OCI-LY1 (cell line): Measurements from ENCODE around the gene DHX32.
"Not testable (repeated sequence)": the region's sequence is repeated elsewhere in the genome, so short reads cannot be mapped to it uniquely, and the experiment has no call there.

Experiments used
- H2AFZ ChIP-seq: fragments of 200-600 bp; sonication (generic), shearing (Covaris generic); 2 replicates; pipeline ENCODE4 v1.6.0; 2014; ENCODE audit warnings: antibody characterized with exemption, mild to moderate bottlenecking, low read length
- H3F3A ChIP-seq: fragments of 200-600 bp; sonication (generic), shearing (Covaris generic); 2 replicates; pipeline ENCODE4 v1.6.0; 2014; ENCODE audit warnings: mild to moderate bottlenecking, antibody characterized with exemption, low read length, moderate library complexity; ENCODE audit not compliant: insufficient read depth
- H3K27ac ChIP-seq: fragments of 200-600 bp; sonication (generic); 2 replicates; pipeline ENCODE4 v1.5.1; 2014; ENCODE audit warnings: low read length, mixed run types, mild to moderate bottlenecking, low read depth; ENCODE audit not compliant: poor library complexity, severe bottlenecking
- H3K27me3 ChIP-seq: fragments of 200-600 bp; sonication (generic); 2 replicates; pipeline ENCODE4 v1.6.0; 2014; ENCODE audit warnings: antibody characterized with exemption, mild to moderate bottlenecking, low read length, moderate library complexity; ENCODE audit not compliant: insufficient read depth
- H3K36me3 ChIP-seq: fragments of 200-600 bp; sonication (generic); 2 replicates; pipeline ENCODE4 v1.6.1; 2014; ENCODE audit warnings: mild to moderate bottlenecking, antibody characterized with exemption, low read length, moderate library complexity, mixed read lengths; ENCODE audit not compliant: insufficient read depth
- H3K4me1 ChIP-seq: fragments of 200-600 bp; sonication (generic); 2 replicates; pipeline ENCODE4 v1.5.1; 2014; ENCODE audit warnings: mild to moderate bottlenecking, low read length, moderate library complexity; ENCODE audit not compliant: insufficient read depth, severe bottlenecking
- H3K4me2 ChIP-seq: fragments of 200-600 bp; sonication (generic), shearing (Covaris generic); 2 replicates; pipeline ENCODE4 v1.6.1; 2014; ENCODE audit warnings: low read length
- H3K4me3 ChIP-seq: fragments of 200-600 bp; sonication (generic); 2 replicates; pipeline ENCODE4 v1.5.1; 2014; ENCODE audit warnings: low read length, low read depth, mild to moderate bottlenecking, mixed read lengths; ENCODE audit not compliant: poor library complexity, severe bottlenecking
- H3K79me2 ChIP-seq: fragments of 200-600 bp; shearing (Covaris generic); 2 replicates; pipeline ENCODE4 v1.6.1; 2016; ENCODE audit warnings: mixed run types, low read length, mixed read lengths; ENCODE audit not compliant: insufficient read depth
- H3K9ac ChIP-seq: fragments of 200-600 bp; sonication (generic), shearing (Covaris generic); 2 replicates; pipeline ENCODE4 v1.6.1; 2014; ENCODE audit warnings: mild to moderate bottlenecking, low read length, mixed read lengths
- H3K9me2 ChIP-seq: fragments of 200-600 bp; sonication (generic), shearing (Covaris generic); 2 replicates; pipeline ENCODE4 v1.6.1; 2014; ENCODE audit warnings: low read depth, mild to moderate bottlenecking, low read length, mixed read lengths
- H3K9me3 ChIP-seq: fragments of 200-600 bp; shearing (Covaris generic); 2 replicates; pipeline ENCODE4 v1.6.1; 2014; ENCODE audit warnings: low read length, mixed read lengths
- H4K20me1 ChIP-seq: fragments of 200-600 bp; sonication (generic), shearing (Covaris generic); 2 replicates; pipeline ENCODE4 v1.6.0; 2016; ENCODE audit warnings: mild to moderate bottlenecking, low read length; ENCODE audit not compliant: insufficient read depth
- CTCF ChIP-seq: fragments of 200-600 bp; sonication (generic), shearing (Covaris generic); IDR thresholded peaks from 2 replicates; pipeline ENCODE4 v1.5.1; 2017; ENCODE audit warnings: mild to moderate bottlenecking, antibody characterized with exemption, low read length, moderate library complexity, mixed read lengths
- EZH2 ChIP-seq: fragments of 200-600 bp; sonication (generic), shearing (Covaris generic); IDR thresholded peaks from 2 replicates; pipeline ENCODE4 v1.8.0; 2017; ENCODE audit warnings: borderline replicate concordance, mixed run types, mild to moderate bottlenecking, antibody characterized with exemption, low read length, moderate library complexity, mixed read lengths

DHX32 gene

GRCh38 chr10:125926247-125926646 lies 45.2 kb upstream of the DHX32 start:
- no peaks in the 10 kb centered on the region for H3K9me3 ChIP-seq
- no peak overlapping the region for H3K4me2 ChIP-seq
- H3K9ac ChIP-seq = no peak overlapping the region

GRCh38 chr10:125925262-125925834 lies 44.3 kb upstream of the DHX32 start:
- no peaks in the 10 kb centered on the region for H3K9me3 ChIP-seq
- H2AFZ ChIP-seq = no peak overlapping the region
- no peaks in the 10 kb centered on the region for H3K9me2 ChIP-seq
- no peaks in the 10 kb centered on the region for H3K36me3 ChIP-seq
- H3F3A ChIP-seq = no peaks in the 10 kb centered on the region
- no peak overlapping the region for H3K9ac ChIP-seq
- H3K79me2 ChIP-seq = no peaks in the 10 kb centered on the region
- H4K20me1 ChIP-seq = no peaks in the 10 kb centered on the region
- no peaks in the 10 kb centered on the region for H3K4me1 ChIP-seq
- no peak overlapping the region for H3K4me2 ChIP-seq
- H3K27me3 ChIP-seq = no peaks in the 10 kb centered on the region
- H3K4me3 ChIP-seq = no peak overlapping the region
- H3K27ac ChIP-seq = no peak overlapping the region
- TF ChIP-seq EZH2 = no peak

More at GRCh38 chr10:125926247-125926646, 45.2 kb upstream of the DHX32 start:
- no peaks in the 10 kb centered on the region for H3K27me3 ChIP-seq
- H3K79me2 ChIP-seq = no peaks in the 10 kb centered on the region
- H3K36me3 ChIP-seq = no peaks in the 10 kb centered on the region
- no peaks in the 10 kb centered on the region for H3K4me1 ChIP-seq
- TF ChIP-seq CTCF = no peak
- no peak for TF ChIP-seq EZH2
- no peak overlapping the region for H3K4me3 ChIP-seq
- no peaks in the 10 kb centered on the region for H3F3A ChIP-seq
- H2AFZ ChIP-seq = no peak overlapping the region
- H3K27ac ChIP-seq = no peak overlapping the region
- no peaks in the 10 kb centered on the region for H4K20me1 ChIP-seq
- H3K9me2 ChIP-seq = no peaks in the 10 kb centered on the region

- not testable (repeated sequence) for H2AFZ ChIP-seq, H3K9ac ChIP-seq, H3K4me1 ChIP-seq, H3F3A ChIP-seq, H3K27ac ChIP-seq, H4K20me1 ChIP-seq, H3K27me3 ChIP-seq, H3K4me2 ChIP-seq, H3K79me2 ChIP-seq, H3K36me3 ChIP-seq, H3K4me3 ChIP-seq, H3K9me3 ChIP-seq, H3K9me2 ChIP-seq
Measured at GRCh38 chr10:125921643-125922306, 40.7 kb upstream of the DHX32 start.

- not testable (repeated sequence) for H3K4me2 ChIP-seq, H3K36me3 ChIP-seq, H2AFZ ChIP-seq, H3K4me3 ChIP-seq, H3K9ac ChIP-seq, H3F3A ChIP-seq, H3K27me3 ChIP-seq, H4K20me1 ChIP-seq, H3K9me2 ChIP-seq, H3K27ac ChIP-seq, H3K79me2 ChIP-seq, H3K9me3 ChIP-seq, H3K4me1 ChIP-seq
Measured at GRCh38 chr10:125917704-125918361, 36.7 kb upstream of the DHX32 start.
